Activated T-cell treated with anti-CD3 and anti-CD28 coated beads, Interleukin-2, amount 50 U/mL, for 24 hours (primary cell): ENCODE measurements around the gene TMEM74B.
"Not testable (repeated sequence)": the region's sequence is repeated elsewhere in the genome, so short reads cannot be mapped to it uniquely, and the experiment has no call there.

Experiments used
- DNase-seq: peaks from one replicate; pipeline ENCODE4 v3.0.0-alpha.2; 2020
- H3K27ac Mint-ChIP-seq: 2 replicates; pipeline ENCODE4 v1.8.0; 2020; ENCODE audit warnings: mild to moderate bottlenecking, mixed read lengths
- H3K27me3 Mint-ChIP-seq: 2 replicates; pipeline ENCODE4 v1.8.0; 2020; ENCODE audit warnings: mixed read lengths
- H3K36me3 Mint-ChIP-seq: 2 replicates; pipeline ENCODE4 v1.8.0; 2020; ENCODE audit warnings: low read depth, mixed read lengths
- H3K4me1 Mint-ChIP-seq: 2 replicates; pipeline ENCODE4 v1.8.0; 2020; ENCODE audit warnings: low read depth, mixed read lengths
- H3K4me3 Mint-ChIP-seq: 2 replicates; pipeline ENCODE4 v1.8.0; 2020; ENCODE audit warnings: mild to moderate bottlenecking, moderate library complexity, mixed read lengths
- H3K9me3 Mint-ChIP-seq: 2 replicates; pipeline ENCODE4 v1.8.0; 2020; ENCODE audit warnings: mixed read lengths

The TMEM74B gene

DNA sequence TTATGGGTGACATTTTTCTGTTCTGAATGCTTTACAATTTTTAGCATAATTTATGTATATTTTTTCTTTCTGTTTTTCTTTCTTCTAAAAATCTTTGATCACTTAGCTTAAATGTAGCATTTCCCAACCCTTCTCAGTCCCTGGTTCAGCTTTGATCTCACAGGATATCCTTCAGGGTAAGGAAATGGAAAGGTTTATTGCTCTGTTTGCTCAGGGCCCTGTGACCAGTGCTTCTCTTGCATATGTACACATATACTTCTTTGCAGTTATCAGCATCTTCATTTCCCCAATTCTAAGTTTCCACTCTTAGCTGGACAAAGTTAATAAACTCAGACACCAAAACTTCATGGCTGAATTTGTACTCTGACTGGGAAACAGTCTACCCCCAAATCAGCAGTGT is 30.6 kb downstream of the TMEM74B start:
- Mint-ChIP-seq H3K36me3 (peaks cover 88% of the 10 kb centered on the region), H3K4me3 (no peak overlapping the region), H3K27ac (no peak overlapping the region), H3K27me3 (no peaks in the 10 kb centered on the region), H3K4me1 (peaks cover 17% of the 10 kb centered on the region), H3K9me3 (peaks cover 2% of the 10 kb centered on the region)
- no peak for DNase-seq

DNA sequence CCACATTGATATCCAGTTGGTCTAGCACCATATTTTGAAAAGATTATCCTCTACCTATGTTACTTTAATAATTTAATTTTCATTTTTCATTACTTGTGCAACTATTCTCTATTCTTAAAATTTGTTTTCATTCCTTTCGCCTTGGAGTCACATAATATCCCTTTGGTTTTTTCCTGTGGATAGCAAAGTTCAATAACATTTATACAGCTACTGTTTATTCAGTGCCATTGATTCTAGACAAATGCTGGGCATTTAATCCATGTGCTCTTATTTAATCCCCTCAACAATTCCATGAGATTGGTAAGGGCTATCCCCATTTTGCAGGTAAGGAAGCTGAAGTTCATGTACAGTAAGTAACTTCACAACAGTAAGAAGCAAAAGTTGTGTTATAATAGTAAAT is 33.8 kb downstream of the TMEM74B start:
- no peak overlapping the region for H3K4me3 Mint-ChIP-seq

DNA sequence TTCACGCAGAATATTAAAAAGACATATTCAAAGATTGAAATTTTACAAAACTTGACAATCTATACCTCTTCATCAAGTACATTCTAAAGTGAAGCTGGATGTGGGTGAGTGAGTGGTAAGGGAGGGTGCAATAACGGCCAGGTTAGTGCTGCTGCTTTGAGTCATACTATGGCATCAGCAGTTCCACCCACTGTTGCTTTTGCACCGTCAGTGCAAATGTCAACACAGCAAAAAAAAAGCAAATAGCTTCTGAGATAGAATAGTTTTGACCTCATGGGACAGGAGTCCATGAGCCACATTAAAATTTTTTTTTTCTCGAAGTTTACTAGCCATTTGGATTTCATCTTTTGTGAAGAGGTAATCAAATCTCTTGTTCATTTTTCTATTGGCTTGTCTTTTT is 34.6 kb downstream of the TMEM74B start:
- peaks cover 2% of the 10 kb centered on the region for H3K9me3 Mint-ChIP-seq
- H3K36me3 Mint-ChIP-seq, result peaks cover 94% of the 10 kb centered on the region
- no peaks in the 10 kb centered on the region for H3K27me3 Mint-ChIP-seq
- H3K4me1 Mint-ChIP-seq, result peaks cover 24% of the 10 kb centered on the region
- H3K27ac Mint-ChIP-seq, result peak overlapping the region; percentile 35
- no peak overlapping the region for H3K4me3 Mint-ChIP-seq
- no peak for DNase-seq

More for the DNA sequence above, 33.8 kb downstream of the TMEM74B start:
- Mint-ChIP-seq H3K9me3 (peaks cover 2% of the 10 kb centered on the region), H3K4me1 (peaks cover 23% of the 10 kb centered on the region), H3K36me3 (peaks cover 94% of the 10 kb centered on the region), H3K27me3 (no peaks in the 10 kb centered on the region), H3K27ac (no peak overlapping the region)
- DNase-seq, result no peak

DNA sequence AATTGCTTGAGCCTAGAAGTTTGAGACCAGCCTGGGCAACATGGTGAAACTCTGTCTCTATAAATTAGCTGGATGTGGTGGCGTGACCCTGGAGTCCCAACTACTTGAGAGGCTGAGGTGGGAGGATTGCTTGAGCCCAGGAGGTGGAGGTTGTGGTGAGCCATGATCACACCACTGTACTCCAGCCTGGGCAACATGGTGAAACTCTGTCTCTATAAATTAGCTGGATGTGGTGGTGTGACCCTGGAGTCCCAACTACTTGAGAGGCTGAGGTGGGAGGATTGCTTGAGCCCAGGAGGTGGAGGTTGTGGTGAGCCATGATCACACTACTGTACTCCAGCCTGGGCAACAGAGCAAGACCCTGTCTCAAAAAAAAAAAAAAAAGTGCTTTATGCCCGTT is 35.0 kb downstream of the TMEM74B start:
- Mint-ChIP-seq H3K4me1 (peaks cover 24% of the 10 kb centered on the region), H3K36me3 (peaks cover 94% of the 10 kb centered on the region), H3K27ac (peak overlapping the region; percentile 74)
- not testable (repeated sequence) for H3K27me3 Mint-ChIP-seq, H3K4me3 Mint-ChIP-seq, H3K9me3 Mint-ChIP-seq
- DNase-seq, result peak; percentile 37

DNA sequence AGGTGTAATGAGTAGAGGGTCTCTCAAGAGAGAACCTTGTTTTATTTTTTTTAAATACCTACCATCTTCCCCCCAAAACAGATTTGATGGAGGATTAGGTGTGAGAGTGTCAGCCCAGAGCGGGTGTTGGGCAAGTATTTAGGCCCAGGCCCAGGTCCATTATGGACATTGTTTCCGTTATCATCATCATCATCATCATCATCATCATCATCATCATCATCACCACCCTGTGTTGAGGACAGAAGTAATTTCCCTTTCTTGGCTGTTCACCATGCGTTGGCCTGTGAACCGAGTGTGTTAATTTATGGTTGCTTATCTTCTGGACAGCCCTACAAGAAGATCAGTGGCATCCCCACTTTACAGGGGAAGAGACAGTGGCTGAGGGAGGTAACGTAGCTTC is 37.8 kb downstream of the TMEM74B start:
- Mint-ChIP-seq H3K4me3 (no peak overlapping the region), H3K4me1 (peaks cover 25% of the 10 kb centered on the region), H3K27ac (no peak overlapping the region), H3K36me3 (peaks cover 93% of the 10 kb centered on the region), H3K9me3 (peaks cover 2% of the 10 kb centered on the region), H3K27me3 (no peaks in the 10 kb centered on the region)
- DNase-seq, result no peak

DNA sequence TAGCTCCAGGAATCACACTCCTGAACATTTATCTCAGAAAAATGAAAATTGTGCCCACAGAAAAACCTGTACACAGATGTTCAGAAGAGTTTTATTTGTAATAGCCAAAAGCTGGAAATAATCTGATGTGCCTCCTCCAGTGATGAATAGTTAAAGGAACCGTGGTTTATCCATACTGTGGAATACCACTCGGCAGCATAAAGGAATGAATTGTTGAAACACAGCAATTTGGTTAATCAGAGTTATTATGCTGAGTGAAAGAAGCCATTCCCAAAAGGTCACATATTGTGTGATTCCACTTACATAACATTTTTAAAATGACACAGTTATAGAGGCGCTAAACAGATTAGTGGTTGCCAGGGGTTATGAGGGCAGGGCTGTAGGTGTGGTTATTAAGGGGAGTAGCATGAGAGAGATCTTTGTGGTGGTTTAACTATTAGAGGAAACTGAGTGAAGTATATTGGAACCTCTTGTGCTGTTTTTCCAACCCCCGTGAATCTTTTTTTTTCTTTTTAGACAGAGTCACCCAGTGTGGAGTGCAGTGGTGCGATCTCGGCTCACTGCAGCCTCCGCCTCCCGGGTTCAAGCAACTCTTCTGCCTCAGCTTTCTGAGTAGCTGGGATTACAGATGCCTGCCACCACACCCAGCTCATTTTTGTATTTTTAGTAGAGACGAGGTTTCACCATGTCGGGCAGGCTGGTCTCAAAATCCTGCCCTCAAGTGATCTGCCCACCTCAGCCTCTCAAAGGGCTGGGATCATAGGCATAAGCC is 40.2 kb downstream of the TMEM74B start:
- Mint-ChIP-seq H3K4me1 (peaks cover 10% of the 10 kb centered on the region), H3K27ac (no peak overlapping the region), H3K27me3 (no peaks in the 10 kb centered on the region), H3K36me3 (peaks cover 97% of the 10 kb centered on the region), H3K9me3 (no peaks in the 10 kb centered on the region), H3K4me3 (no peak overlapping the region)
- DNase-seq, result no peak

DNA sequence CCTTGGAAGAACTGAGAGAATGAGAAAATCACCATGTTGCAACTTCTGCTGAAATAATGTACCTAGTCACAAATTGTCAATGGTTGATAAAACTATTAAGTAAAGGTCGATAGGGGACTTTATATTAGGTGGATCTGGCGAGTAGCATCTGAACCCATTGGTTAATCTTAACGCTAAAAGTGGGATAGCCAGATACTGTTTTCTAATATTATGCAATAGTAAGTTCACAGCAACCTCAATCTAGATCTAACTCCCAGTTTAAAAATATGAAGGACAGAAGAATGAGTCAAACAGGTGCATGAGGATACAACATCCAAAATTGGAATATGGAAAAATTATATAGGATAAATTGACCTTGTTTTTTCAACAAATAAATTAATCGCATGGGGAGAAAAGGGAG is 47.5 kb downstream of the TMEM74B start:
- H3K4me3 Mint-ChIP-seq, result no peak overlapping the region
- H3K27ac Mint-ChIP-seq, result no peak overlapping the region
- peaks cover 97% of the 10 kb centered on the region for H3K36me3 Mint-ChIP-seq
- no peak for DNase-seq
- no peaks in the 10 kb centered on the region for H3K27me3 Mint-ChIP-seq
- peaks cover 15% of the 10 kb centered on the region for H3K4me1 Mint-ChIP-seq
- no peaks in the 10 kb centered on the region for H3K9me3 Mint-ChIP-seq

DNA sequence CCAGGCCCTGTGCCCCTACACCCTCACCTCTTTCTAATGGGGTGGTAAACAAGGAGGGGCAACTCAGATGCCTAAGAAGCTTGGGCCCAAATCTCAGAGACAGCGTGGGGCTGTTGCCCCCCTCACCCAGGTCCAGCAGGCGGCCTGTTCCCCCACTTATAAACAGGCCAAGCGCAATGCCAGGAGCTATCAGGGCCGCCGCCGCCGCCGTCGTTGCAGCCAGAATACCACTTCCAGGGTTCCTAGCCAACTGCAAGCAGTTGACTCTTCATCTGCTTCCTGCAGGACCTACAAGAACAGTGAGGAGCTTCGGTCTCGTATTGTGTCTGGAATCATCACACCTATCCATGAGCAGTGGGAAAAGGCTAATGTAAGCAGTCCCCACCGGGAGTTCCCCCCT is 49.9 kb downstream of the TMEM74B start:
- DNase-seq, result no peak
- H3K4me1 Mint-ChIP-seq, result peaks cover 32% of the 10 kb centered on the region
- peaks cover 99% of the 10 kb centered on the region for H3K36me3 Mint-ChIP-seq
- no peaks in the 10 kb centered on the region for H3K27me3 Mint-ChIP-seq
- H3K4me3 Mint-ChIP-seq, result no peak overlapping the region
- no peaks in the 10 kb centered on the region for H3K9me3 Mint-ChIP-seq
- H3K27ac Mint-ChIP-seq, result no peak overlapping the region

DNA sequence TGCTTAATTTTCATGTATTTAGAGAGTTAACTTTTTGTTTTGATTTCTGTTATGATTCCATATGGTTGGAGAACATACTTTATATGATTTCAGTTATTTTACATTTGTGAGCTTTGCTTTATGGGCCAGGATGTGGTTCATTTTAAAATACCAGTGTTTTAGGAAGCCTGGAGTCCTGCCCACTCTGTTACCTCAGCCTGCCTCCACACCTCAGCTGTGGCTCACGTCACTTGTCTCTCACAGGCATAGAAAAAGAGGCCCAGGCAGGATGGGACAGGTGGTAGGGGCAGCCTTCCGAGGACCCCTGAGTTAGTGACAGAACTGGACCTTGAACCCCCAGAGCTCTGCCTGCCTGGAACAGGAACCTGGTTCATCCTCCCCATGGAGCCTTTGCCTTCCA is 50.4 kb downstream of the TMEM74B start:
- H3K27me3 Mint-ChIP-seq, result no peaks in the 10 kb centered on the region
- H3K27ac Mint-ChIP-seq, result no peak overlapping the region
- no peak for DNase-seq
- H3K9me3 Mint-ChIP-seq, result no peaks in the 10 kb centered on the region
- no peak overlapping the region for H3K4me3 Mint-ChIP-seq
- H3K4me1 Mint-ChIP-seq, result peaks cover 34% of the 10 kb centered on the region
- peaks cover 99% of the 10 kb centered on the region for H3K36me3 Mint-ChIP-seq

DNA sequence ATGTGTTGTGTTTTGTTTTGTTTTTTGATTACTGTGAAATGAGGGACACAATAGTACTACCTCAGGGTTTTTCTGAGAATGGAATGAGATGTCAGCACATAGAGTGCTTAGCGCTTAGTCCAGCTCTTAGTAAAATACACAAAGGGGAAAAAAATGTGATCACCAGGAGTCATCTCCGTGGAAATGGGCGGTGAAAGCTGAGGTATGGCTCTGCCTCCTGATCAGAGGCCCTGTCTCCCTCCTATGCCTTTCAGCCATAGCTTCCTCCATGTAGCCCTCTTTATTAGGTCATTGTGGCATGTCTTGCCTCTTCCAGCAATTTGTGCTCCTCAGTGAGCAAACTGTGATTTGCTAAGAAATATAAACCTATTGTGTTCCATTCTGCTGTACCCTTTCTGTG is 53.4 kb downstream of the TMEM74B start:
- Mint-ChIP-seq H3K27me3 (no peaks in the 10 kb centered on the region), H3K9me3 (no peaks in the 10 kb centered on the region), H3K4me1 (peaks cover 34% of the 10 kb centered on the region), H3K4me3 (no peak overlapping the region), H3K27ac (no peak overlapping the region), H3K36me3 (peaks cover 97% of the 10 kb centered on the region)
- DNase-seq, result no peak

DNA sequence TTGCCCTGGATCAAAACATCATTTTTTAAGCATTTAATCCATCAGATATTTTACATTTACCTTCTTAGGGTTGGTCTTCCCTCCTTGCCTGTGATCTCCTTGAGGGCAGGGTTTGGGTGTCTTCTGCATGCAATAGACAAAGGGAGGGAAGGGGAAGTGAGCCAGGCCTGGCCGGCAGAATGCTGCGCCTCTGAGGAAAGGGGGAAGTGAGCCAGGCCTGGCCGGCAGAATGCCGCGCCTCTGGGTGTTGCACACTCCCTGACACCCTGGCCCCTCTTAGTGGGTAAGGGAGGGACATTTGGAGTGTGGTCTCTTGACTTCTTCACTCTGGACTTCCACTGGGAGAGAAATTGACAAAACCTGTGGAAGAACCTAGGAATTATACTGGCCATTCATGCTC is 53.9 kb downstream of the TMEM74B start:
- Mint-ChIP-seq H3K27me3 (no peaks in the 10 kb centered on the region), H3K4me1 (peaks cover 34% of the 10 kb centered on the region), H3K9me3 (no peaks in the 10 kb centered on the region), H3K36me3 (peaks cover 97% of the 10 kb centered on the region), H3K27ac (no peak overlapping the region), H3K4me3 (no peak overlapping the region)
- no peak for DNase-seq
